B cell (primary cell): ENCODE measurements around the gene C1QL1. TPM values are rescaled to one million over a fixed set of nuclear protein-coding genes. Genes with fewer than 3 reads are reported as not detected.

Experiments
- ATAC-seq: fragments of 200-7000 bp; cut with Tn5 transposase; one replicate; pipeline ENCODE4 v1.10.0; 2021; ENCODE audit warnings: low read depth, mild to moderate bottlenecking, moderate number of reproducible peaks, moderate library complexity
- CTCF ChIA-PET: fragments of 350-600 bp; sonication (Branson Sonifier 250); formaldehyde crosslinking; loops from one replicate; lab custom pipeline; 2021; ENCODE audit warnings: antibody characterized with exemption, inconsistent platforms; lab: Charles Lee
- POLR2A ChIA-PET: fragments of 350-600 bp; sonication (Branson Sonifier 250); formaldehyde crosslinking; loops from one replicate; lab custom pipeline; 2021; ENCODE audit warnings: antibody characterized with exemption; lab: Charles Lee
- DNase-seq: peaks from one replicate; pipeline ENCODE4 v3.0.0; 2013
- H2AFZ ChIP-seq: 2 replicates; pipeline ENCODE4 v1.6.1; 2012; ENCODE audit warnings: mild to moderate bottlenecking, low read depth, low read length; ENCODE audit not compliant: insufficient read depth, poor library complexity, severe bottlenecking
- H3K27ac ChIP-seq, 2 donors: 1 replicate in 1 of 2; 2 replicates in 1 of 2; pipeline ENCODE4 v1.5.1; 2012 to 2013; ENCODE audit warnings: low read length in 2 of 2, mild to moderate bottlenecking in 2 of 2, moderate library complexity in 1 of 2
- H3K27me3 ChIP-seq, 4 experiments: fragments of 200-600 bp in 1 of 4; sonication (generic) in 1 of 4; replicated peaks in 1 of 4; 1 replicate in 2 of 4; 2 replicates in 2 of 4; pipeline versions ENCODE4 v1.6.1 to v1.7.0; 2013 to 2016; ENCODE audit warnings: low read length in 3 of 4, mild to moderate bottlenecking in 2 of 4, mixed read lengths in 1 of 4, moderate library complexity in 1 of 4; ENCODE audit not compliant: insufficient read depth in 4 of 4, control insufficient read depth in 3 of 4; ENCODE audit errors: control extremely low read depth in 1 of 4
- H3K36me3 ChIP-seq, 2 experiments: replicated peaks in 1 of 2; 1 replicate in 1 of 2; 2 replicates in 1 of 2; pipeline versions ENCODE4 v1.6.1 to v1.7.1; 2013; ENCODE audit warnings: low read length in 1 of 2; ENCODE audit not compliant: insufficient read depth in 2 of 2, control insufficient read depth in 1 of 2; ENCODE audit errors: control extremely low read depth in 1 of 2, extremely low read depth in 1 of 2
- H3K4me1 ChIP-seq, 2 donors: fragments of 200-600 bp in 1 of 2; sonication (generic) in 1 of 2; 1 replicate in 1 of 2; 2 replicates in 1 of 2; pipeline versions ENCODE4 v1.5.1 to v1.6.1; 2013 to 2017; ENCODE audit warnings: low read length in 2 of 2; ENCODE audit not compliant: control insufficient read depth in 2 of 2, insufficient read depth in 2 of 2
- H3K4me2 ChIP-seq: replicated peaks from 2 replicates; pipeline ENCODE3; 2012; ENCODE audit warnings: mild to moderate bottlenecking, low read depth, low read length; ENCODE audit not compliant: poor library complexity, severe bottlenecking
- H3K4me3 ChIP-seq, 5 experiments: fragments of 200-600 bp in 1 of 5; sonication (generic) in 1 of 5; 1 replicate in 3 of 5; 2 replicates in 2 of 5; pipeline versions ENCODE4 v1.5.1 to v1.7.0; 2011 to 2016; ENCODE audit warnings: low read length in 4 of 5, mild to moderate bottlenecking in 4 of 5, low read depth in 2 of 5, control low read depth in 1 of 5, moderate library complexity in 1 of 5; ENCODE audit not compliant: insufficient read depth in 1 of 5; ENCODE audit errors: control extremely low read depth in 1 of 5, extremely low read depth in 1 of 5
- H3K79me2 ChIP-seq: fragments of 200-600 bp; sonication (generic); one replicate; pipeline ENCODE4 v1.6.0; 2016; ENCODE audit warnings: low read length; ENCODE audit not compliant: control insufficient read depth, insufficient read depth
- H3K9ac ChIP-seq: fragments of 200-600 bp; sonication (generic); 2 replicates; pipeline ENCODE4 v1.6.1; 2017; ENCODE audit warnings: mild to moderate bottlenecking, low read length, moderate library complexity
- H3K9me3 ChIP-seq, 3 donors: one replicate each; pipeline versions ENCODE4 v1.6.1 to v1.7.1; 2013; ENCODE audit warnings: low read length in 2 of 3; ENCODE audit not compliant: control insufficient read depth in 2 of 3, insufficient read depth in 1 of 3; ENCODE audit errors: control extremely low read depth in 1 of 3
- H4K20me1 ChIP-seq: 2 replicates; pipeline ENCODE4 v1.6.0; 2012; ENCODE audit warnings: mild to moderate bottlenecking, low read length; ENCODE audit not compliant: insufficient read depth, control insufficient read depth, poor library complexity, severe bottlenecking
- H3K27ac Mint-ChIP-seq: one replicate; pipeline ENCODE4 v1.8.0; 2021; ENCODE audit warnings: mixed read lengths
- H3K27me3 Mint-ChIP-seq: one replicate; pipeline ENCODE4 v1.8.0; 2021; ENCODE audit warnings: mixed read lengths
- H3K4me1 Mint-ChIP-seq: one replicate; pipeline ENCODE4 v1.8.0; 2021; ENCODE audit warnings: mixed read lengths
- H3K4me3 Mint-ChIP-seq: one replicate; pipeline ENCODE4 v1.8.0; 2021; ENCODE audit warnings: mixed read lengths
- H3K9me3 Mint-ChIP-seq: one replicate; pipeline ENCODE4 v1.8.0; 2022; ENCODE audit warnings: mixed read lengths; ENCODE audit not compliant: insufficient read depth
- CTCF ChIP-seq: fragments of 200-600 bp; IDR thresholded peaks from one replicate; pipeline ENCODE4 v1.8.0; 2022; ENCODE audit warnings: antibody characterized with exemption, mild to moderate bottlenecking
- WGBS: methylation state at CpG from one replicate; pipeline ENCODE4 v1.1.5; 2013; ENCODE audit warnings: missing lambda C conversion rate; ENCODE audit not compliant: insufficient coverage; 5-methylcytosine and 5-hydroxymethylcytosine counted together
- intact Hi-C: fragments of 100-400 bp; cut with micrococcal nuclease; formaldehyde crosslinking; loops from one replicate; pipeline ENCODE4 v1.10.0; 2022
- polyA plus RNA-seq: library from polyadenylated mRNA; depleted of rRNA; stranded (reverse); fragments of >200 nt; gene quantifications from 2 replicates; pipeline ENCODE4 v1.2.3, GENCODE V29; 2012
- total RNA-seq, 2 donors: library from RNA; stranded (reverse); fragments of 120-200 nt in 1 of 2; gene quantifications; 1 replicate in 1 of 2; 2 replicates in 1 of 2; pipeline versions ENCODE4 v1.2.3 to v1.2.4, GENCODE V29; 2013 to 2022

The C1QL1 gene
- total and polyA plus RNA-seq, 2 donors (not counting 1 experiment from before 2014, with no cell fraction given), result not detected

GRCh38 chr17:44965481-44966234 lies 2.4 kb downstream of the C1QL1 start:
- H3K27ac Mint-ChIP-seq, result no peak overlapping the region
- H3K27me3 ChIP-seq, result peaks cover 0 to 79% (median 36%) of the 10 kb centered on the region in 4 experiments

More at GRCh38 chr17:44965481-44966234, 2.4 kb downstream of the C1QL1 start:
- CTCF ChIA-PET, result interaction anchor here (0.6 kb wide), 1 partner anchor 37 kb away, joined by 3 read pairs; no protein-coding TSS in a partner anchor
- DNase-seq (peak; percentile 37), ATAC-seq (no peak)
- Histone ChIP-seq H3K4me2 (no peak overlapping the region), H3K27ac (no peak overlapping the region), H2AFZ (no peak overlapping the region), H3K4me3 (no peak overlapping the region), H3K9me3 (peaks cover 0 to 36% (median 0%) of the 10 kb centered on the region in 3 donors), H3K36me3 (no peaks in the 10 kb centered on the region), H3K79me2 (no peaks in the 10 kb centered on the region), H4K20me1 (peaks cover 4% of the 10 kb centered on the region), H3K4me1 (peaks cover 32 to 46% of the 10 kb centered on the region in 2 donors), H3K9ac (no peak overlapping the region)
- peaks cover 61% of the 10 kb centered on the region for H3K27me3 Mint-ChIP-seq
- intact Hi-C loops, result no loop called here
- no peak for TF ChIP-seq CTCF
- POLR2A ChIA-PET, result no interaction called here
- H3K4me3 Mint-ChIP-seq, result peak overlapping the region; percentile 72
- no peaks in the 10 kb centered on the region for H3K9me3 Mint-ChIP-seq
- peaks cover 39% of the 10 kb centered on the region for H3K4me1 Mint-ChIP-seq
- WGBS, result 54% methylated on average over 5 of the region's 5 CpGs
